Fibroblast of gingiva (primary cell): ENCODE measurements around the gene SLC1A6.
"Not testable (repeated sequence)": the region's sequence is repeated elsewhere in the genome, so short reads cannot be mapped to it uniquely, and the experiment has no call there.

Source experiments
- DNase-seq: peaks from one replicate; pipeline ENCODE4 v3.0.0-alpha.2; 2011; ENCODE audit warnings: low read depth

SLC1A6 gene

GRCh38 chr19:14957464-14957863 lies 22.2 kb downstream of the SLC1A6 start:
- DNase-seq, result no peak

GRCh38 chr19:14954071-14954655 lies 25.5 kb downstream of the SLC1A6 start:
- no peak for DNase-seq

GRCh38 chr19:14952767-14953166 lies 26.9 kb downstream of the SLC1A6 start:
- no peak for DNase-seq

GRCh38 chr19:14950421-14950820 lies 29.2 kb downstream of the SLC1A6 start:
- DNase-seq, result no peak

GRCh38 chr19:14949876-14950275 lies 29.8 kb downstream of the SLC1A6 start:
- DNase-seq, result no peak

GRCh38 chr19:14949413-14949812 lies 30.3 kb downstream of the SLC1A6 start:
- not testable (repeated sequence) for DNase-seq

- no peak for DNase-seq
Measured at GRCh38 chr19:14944456-14944855, 35.2 kb downstream of the SLC1A6 start.

- DNase-seq, result no peak
Measured at GRCh38 chr19:14943601-14944000, 36.1 kb downstream of the SLC1A6 start.

- no peak for DNase-seq
Measured at GRCh38 chr19:14941189-14941588, 38.5 kb downstream of the SLC1A6 start, which contains the start of gene OR7C2. OR7C2 (plus strand) TSS chr19:14941489; CDS start chr19:14941489, 0 bp downstream.

- no peak for DNase-seq
Measured at GRCh38 chr19:14940266-14940665, 39.4 kb downstream of the SLC1A6 start.

GRCh38 chr19:14933506-14933905 lies 46.2 kb downstream of the SLC1A6 start:
- no peak for DNase-seq

GRCh38 chr19:14916848-14917247 lies 62.8 kb downstream of the SLC1A6 start:
- no peak for DNase-seq

GRCh38 chr19:14915116-14915515 lies 64.5 kb downstream of the SLC1A6 start:
- DNase-seq, result no peak

- DNase-seq, result no peak
Measured at GRCh38 chr19:14906711-14907110, 73.0 kb downstream of the SLC1A6 start.

- DNase-seq, result no peak
Measured at GRCh38 chr19:14901675-14902260, 77.9 kb downstream of the SLC1A6 start.
